Memory B cell (primary cell): Measurements from ENCODE around the gene PPM1H.

ENCODE experiments used
- ATAC-seq: fragments of 150-1000 bp; cut with Tn5 transposase; 2 replicates; pipeline ENCODE4 v1.10.0; 2021; ENCODE audit warnings: low read depth, mild to moderate bottlenecking, moderate library complexity
- DNase-seq, 2 donors: peaks; one replicate each; pipeline ENCODE4 v3.0.0; 2022; ENCODE audit warnings: low spot score in 2 of 2
- H3K27ac Mint-ChIP-seq: one replicate; pipeline ENCODE4 v1.8.0; 2022; ENCODE audit warnings: mild to moderate bottlenecking, moderate library complexity, mixed read lengths
- H3K27me3 Mint-ChIP-seq: one replicate; pipeline ENCODE4 v1.8.0; 2022; ENCODE audit warnings: mixed read lengths
- H3K36me3 Mint-ChIP-seq: one replicate; pipeline ENCODE4 v1.8.0; 2022; ENCODE audit warnings: mild to moderate bottlenecking, mixed read lengths
- H3K4me1 Mint-ChIP-seq: one replicate; pipeline ENCODE4 v1.8.0; 2022; ENCODE audit warnings: mixed read lengths
- H3K4me3 Mint-ChIP-seq: one replicate; pipeline ENCODE4 v1.8.0; 2022; ENCODE audit warnings: mild to moderate bottlenecking, moderate library complexity, mixed read lengths
- H3K9me3 Mint-ChIP-seq: one replicate; pipeline ENCODE4 v1.8.0; 2022; ENCODE audit warnings: mixed read lengths

PPM1H gene

GRCh38 chr12:62865065-62865464, 69.9 kb downstream of the PPM1H start:
- DNase-seq (no peak), ATAC-seq (no peak)
- H3K4me1 Mint-ChIP-seq: peaks cover 2% of the 10 kb centered on the region
- H3K4me3 Mint-ChIP-seq: no peak overlapping the region
- H3K27ac Mint-ChIP-seq: no peak overlapping the region
- no peaks in the 10 kb centered on the region for H3K9me3 Mint-ChIP-seq
- H3K27me3 Mint-ChIP-seq: peaks cover 9% of the 10 kb centered on the region
- H3K36me3 Mint-ChIP-seq: no peaks in the 10 kb centered on the region

- Mint-ChIP-seq H3K4me1 (peaks cover 2% of the 10 kb centered on the region), H3K27me3 (peaks cover 5% of the 10 kb centered on the region), H3K27ac (no peak overlapping the region)
Observed at GRCh38 chr12:62862259-62862881, 72.6 kb downstream of the PPM1H start.

GRCh38 chr12:62861586-62861985, 73.4 kb downstream of the PPM1H start:
- Mint-ChIP-seq H3K4me1 (peaks cover 2% of the 10 kb centered on the region), H3K9me3 (no peaks in the 10 kb centered on the region), H3K27me3 (peaks cover 3% of the 10 kb centered on the region), H3K4me3 (no peak overlapping the region), H3K36me3 (no peaks in the 10 kb centered on the region), H3K27ac (no peak overlapping the region)
- DNase-seq (no peak), ATAC-seq (no peak)

More at GRCh38 chr12:62862259-62862881, 72.6 kb downstream of the PPM1H start:
- Mint-ChIP-seq H3K36me3 (no peaks in the 10 kb centered on the region), H3K4me3 (no peak overlapping the region), H3K9me3 (no peaks in the 10 kb centered on the region)
- no peak for DNase-seq
- no peak for ATAC-seq

GRCh38 chr12:62860501-62861411, 74.2 kb downstream of the PPM1H start:
- peaks cover 2% of the 10 kb centered on the region for H3K4me1 Mint-ChIP-seq
- DNase-seq (no peak), ATAC-seq (no peak)
- no peaks in the 10 kb centered on the region for H3K9me3 Mint-ChIP-seq
- no peaks in the 10 kb centered on the region for H3K36me3 Mint-ChIP-seq
- H3K27me3 Mint-ChIP-seq: peaks cover 3% of the 10 kb centered on the region
- no peak overlapping the region for H3K27ac Mint-ChIP-seq
- H3K4me3 Mint-ChIP-seq: no peak overlapping the region

- Mint-ChIP-seq H3K4me1 (no peaks in the 10 kb centered on the region), H3K36me3 (no peaks in the 10 kb centered on the region), H3K27ac (no peak overlapping the region), H3K27me3 (no peaks in the 10 kb centered on the region), H3K9me3 (no peaks in the 10 kb centered on the region), H3K4me3 (no peak overlapping the region)
- ATAC-seq (no peak), DNase-seq (no peak)
Observed at GRCh38 chr12:62860020-62860419, 74.9 kb downstream of the PPM1H start.

GRCh38 chr12:62859321-62859737, 75.6 kb downstream of the PPM1H start:
- Mint-ChIP-seq H3K36me3 (no peaks in the 10 kb centered on the region), H3K4me3 (no peak overlapping the region), H3K9me3 (no peaks in the 10 kb centered on the region), H3K4me1 (no peaks in the 10 kb centered on the region), H3K27me3 (no peaks in the 10 kb centered on the region), H3K27ac (no peak overlapping the region)
- ATAC-seq: no peak
- no peak for DNase-seq

GRCh38 chr12:62856454-62856853, 78.5 kb downstream of the PPM1H start:
- Mint-ChIP-seq H3K4me3 (no peak overlapping the region), H3K27ac (no peak overlapping the region), H3K4me1 (no peaks in the 10 kb centered on the region), H3K27me3 (no peaks in the 10 kb centered on the region), H3K36me3 (no peaks in the 10 kb centered on the region), H3K9me3 (no peaks in the 10 kb centered on the region)
- ATAC-seq: no peak
- DNase-seq: no peak

GRCh38 chr12:62854024-62854423, 80.9 kb downstream of the PPM1H start:
- no peaks in the 10 kb centered on the region for H3K36me3 Mint-ChIP-seq
- no peak for ATAC-seq
- H3K4me3 Mint-ChIP-seq: no peak overlapping the region
- peaks cover 2% of the 10 kb centered on the region for H3K27me3 Mint-ChIP-seq
- no peaks in the 10 kb centered on the region for H3K4me1 Mint-ChIP-seq
- H3K27ac Mint-ChIP-seq: no peak overlapping the region
- DNase-seq: no peak
- H3K9me3 Mint-ChIP-seq: no peaks in the 10 kb centered on the region

GRCh38 chr12:62849398-62849797, 85.6 kb downstream of the PPM1H start:
- Mint-ChIP-seq H3K4me3 (no peak overlapping the region), H3K4me1 (no peaks in the 10 kb centered on the region), H3K27ac (no peak overlapping the region), H3K36me3 (no peaks in the 10 kb centered on the region), H3K9me3 (no peaks in the 10 kb centered on the region), H3K27me3 (peaks cover 7% of the 10 kb centered on the region)
- ATAC-seq (no peak), DNase-seq (no peak)

- H3K4me1 Mint-ChIP-seq: no peaks in the 10 kb centered on the region
- no peak overlapping the region for H3K4me3 Mint-ChIP-seq
- H3K9me3 Mint-ChIP-seq: no peaks in the 10 kb centered on the region
- DNase-seq: no peak
- H3K27ac Mint-ChIP-seq: no peak overlapping the region
- no peak for ATAC-seq
- peaks cover 7% of the 10 kb centered on the region for H3K27me3 Mint-ChIP-seq
- H3K36me3 Mint-ChIP-seq: no peaks in the 10 kb centered on the region
Observed at GRCh38 chr12:62848418-62848817, 86.5 kb downstream of the PPM1H start.

GRCh38 chr12:62847709-62848108, 87.2 kb downstream of the PPM1H start:
- ATAC-seq (no peak), DNase-seq (no peak)
- H3K27me3 Mint-ChIP-seq: peaks cover 7% of the 10 kb centered on the region
- no peak overlapping the region for H3K4me3 Mint-ChIP-seq
- no peaks in the 10 kb centered on the region for H3K4me1 Mint-ChIP-seq
- no peaks in the 10 kb centered on the region for H3K36me3 Mint-ChIP-seq
- no peaks in the 10 kb centered on the region for H3K9me3 Mint-ChIP-seq
- no peak overlapping the region for H3K27ac Mint-ChIP-seq

GRCh38 chr12:62846491-62846890, 88.5 kb downstream of the PPM1H start:
- ATAC-seq (no peak), DNase-seq (no peak)
- no peaks in the 10 kb centered on the region for H3K36me3 Mint-ChIP-seq
- H3K9me3 Mint-ChIP-seq: no peaks in the 10 kb centered on the region
- H3K4me1 Mint-ChIP-seq: peaks cover 3% of the 10 kb centered on the region
- H3K27ac Mint-ChIP-seq: no peak overlapping the region
- H3K4me3 Mint-ChIP-seq: no peak overlapping the region
- H3K27me3 Mint-ChIP-seq: peaks cover 7% of the 10 kb centered on the region

GRCh38 chr12:62844915-62845314, 90.0 kb downstream of the PPM1H start:
- Mint-ChIP-seq H3K36me3 (no peaks in the 10 kb centered on the region), H3K4me1 (peaks cover 8% of the 10 kb centered on the region), H3K27me3 (peaks cover 5% of the 10 kb centered on the region), H3K4me3 (no peak overlapping the region), H3K27ac (no peak overlapping the region), H3K9me3 (peaks cover 2% of the 10 kb centered on the region)
- no peak for ATAC-seq
- no peak for DNase-seq

- H3K36me3 Mint-ChIP-seq: no peaks in the 10 kb centered on the region
- peaks cover 8% of the 10 kb centered on the region for H3K4me1 Mint-ChIP-seq
- H3K27ac Mint-ChIP-seq: no peak overlapping the region
- H3K27me3 Mint-ChIP-seq: peaks cover 5% of the 10 kb centered on the region
- no peak for DNase-seq
- ATAC-seq: no peak
- no peak overlapping the region for H3K4me3 Mint-ChIP-seq
- peaks cover 2% of the 10 kb centered on the region for H3K9me3 Mint-ChIP-seq
Observed at GRCh38 chr12:62843716-62844115, 91.2 kb downstream of the PPM1H start.
